ENCODE measurements around the gene NNT. TPM values are rescaled to one million over a fixed set of nuclear protein-coding genes. Genes with fewer than 3 reads are reported as not detected.

Gene NNT
- total and polyA plus RNA-seq, 9 of the 15 experiments (the other 6 are each of a cell fraction or from before 2014, with no cell fraction given), result 21.9 to 68.6 (median 42.2) TPM

- TF ChIP-seq VEZF1 (CRISPR knock-in tag; IDR thresholded peaks at IDR 0.05), result no peak
- TF ChIP-seq ZBTB9 (CRISPR knock-in tag; IDR thresholded peaks at IDR 0.05), result no peak
- no peak for TF ChIP-seq MXI1 (IDR thresholded peaks at IDR 0.05; ENCODE audit: low read depth, low read length)
- TF ChIP-seq NR2C1 (IDR thresholded peaks at IDR 0.05), result no peak
- no peak for TF ChIP-seq NR2C1 (tag; IDR thresholded peaks at IDR 0.05)
- TF ChIP-seq BRF2 (IDR thresholded peaks at IDR 0.05; ENCODE audit: borderline replicate concordance, insufficient read depth, insufficient read length), result no peak
- TF ChIP-seq YBX1 (IDR thresholded peaks at IDR 0.05), result no peak
- peak; percentile 40; the same call in 1 of the 2 replicates for TF ChIP-seq STAT6 (CRISPR knock-in tag; IDR thresholded peaks at IDR 0.05)
- TF ChIP-seq NFRKB (IDR thresholded peaks at IDR 0.05; ENCODE audit: low read depth), result no peak
- peak; percentile 19; the same call in 1 of the 2 replicates for TF ChIP-seq L3MBTL2 (IDR thresholded peaks at IDR 0.05)
- TF ChIP-seq OTX1 (CRISPR knock-in tag; IDR thresholded peaks at IDR 0.05), result no peak
- no peak for TF ChIP-seq ZBTB34 (CRISPR knock-in tag; IDR thresholded peaks at IDR 0.05)
- TF ChIP-seq GTF3C2 (IDR thresholded peaks at IDR 0.05; ENCODE audit: borderline replicate concordance, extremely low read depth, insufficient read length), result no peak
- no peak for TF ChIP-seq ARID2 (IDR thresholded peaks at IDR 0.05)
- TF ChIP-seq NR2C2 (CRISPR knock-in tag; IDR thresholded peaks at IDR 0.05), result no peak
- TF ChIP-seq NR2C2 (tag; IDR thresholded peaks at IDR 0.05), result peak; percentile 35; the same call in 1 of the 2 replicates
- TF ChIP-seq ZNF146 (CRISPR knock-in tag; IDR thresholded peaks at IDR 0.05; ENCODE audit: unreplicated experiment), result no peak
Measured at GRCh38 chr5:43631182-43631910, 28.4 kb downstream of the NNT start (continued).

Measured in K562 (cell line).